ENCODE measurements around the gene SUPT3H.

- no peak for TF ChIP-seq POLR2A (IDR thresholded peaks at IDR 0.05)
- TF ChIP-seq, protein P1, sequence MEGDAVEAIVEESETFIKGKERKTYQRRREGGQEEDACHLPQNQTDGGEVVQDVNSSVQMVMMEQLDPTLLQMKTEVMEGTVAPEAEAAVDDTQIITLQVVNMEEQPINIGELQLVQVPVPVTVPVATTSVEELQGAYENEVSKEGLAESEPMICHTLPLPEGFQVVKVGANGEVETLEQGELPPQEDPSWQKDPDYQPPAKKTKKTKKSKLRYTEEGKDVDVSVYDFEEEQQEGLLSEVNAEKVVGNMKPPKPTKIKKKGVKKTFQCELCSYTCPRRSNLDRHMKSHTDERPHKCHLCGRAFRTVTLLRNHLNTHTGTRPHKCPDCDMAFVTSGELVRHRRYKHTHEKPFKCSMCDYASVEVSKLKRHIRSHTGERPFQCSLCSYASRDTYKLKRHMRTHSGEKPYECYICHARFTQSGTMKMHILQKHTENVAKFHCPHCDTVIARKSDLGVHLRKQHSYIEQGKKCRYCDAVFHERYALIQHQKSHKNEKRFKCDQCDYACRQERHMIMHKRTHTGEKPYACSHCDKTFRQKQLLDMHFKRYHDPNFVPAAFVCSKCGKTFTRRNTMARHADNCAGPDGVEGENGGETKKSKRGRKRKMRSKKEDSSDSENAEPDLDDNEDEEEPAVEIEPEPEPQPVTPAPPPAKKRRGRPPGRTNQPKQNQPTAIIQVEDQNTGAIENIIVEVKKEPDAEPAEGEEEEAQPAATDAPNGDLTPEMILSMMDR (IDR thresholded peaks at IDR 0.05) = no peak
- TF ChIP-seq POLR2AphosphoS5 (IDR thresholded peaks at IDR 0.05) = no peak
These were observed 39.7 kb upstream of the SUPT3H start for GRCh38 chr6:45417436-45417835.

Measured in transverse colon (tissue), 4 donors.